Nephron progenitor cell (in vitro differentiated cells): ENCODE data around the gene GRP.

Experiments used
- DNase-seq: peaks from one replicate; pipeline ENCODE4 v3.0.0; 2021
- H3K27ac Mint-ChIP-seq: 2 replicates; pipeline ENCODE4 v1.8.0; 2021; ENCODE audit warnings: mild to moderate bottlenecking, moderate library complexity, mixed read lengths
- H3K27me3 Mint-ChIP-seq: 2 replicates; pipeline ENCODE4 v1.8.0; 2021; ENCODE audit warnings: mild to moderate bottlenecking, low read depth, mixed read lengths; ENCODE audit not compliant: poor library complexity
- H3K36me3 Mint-ChIP-seq: 2 replicates; pipeline ENCODE4 v1.8.0; 2021; ENCODE audit warnings: low read depth, mixed read lengths
- H3K4me1 Mint-ChIP-seq: 2 replicates; pipeline ENCODE4 v1.8.0; 2021; ENCODE audit warnings: mixed read lengths
- H3K4me3 Mint-ChIP-seq: 2 replicates; pipeline ENCODE4 v1.8.0; 2021; ENCODE audit warnings: mild to moderate bottlenecking, moderate library complexity, mixed read lengths
- H3K9me3 Mint-ChIP-seq: 2 replicates; pipeline ENCODE4 v1.8.0; 2021; ENCODE audit warnings: mild to moderate bottlenecking, moderate library complexity, mixed read lengths
- CTCF ChIP-seq: fragments of 200-600 bp; sonication (generic); IDR thresholded peaks from 2 replicates; pipeline ENCODE4 v1.5.0; 2021; ENCODE audit warnings: antibody characterized with exemption

Gene GRP

GRCh38 chr18:59220784-59221765 is 1.1 kb downstream of the GRP start:
- peak; percentile 43 for DNase-seq
- Mint-ChIP-seq H3K4me3 (peak overlapping the region; percentile 81), H3K9me3 (no peaks in the 10 kb centered on the region), H3K4me1 (peaks cover 19% of the 10 kb centered on the region), H3K36me3 (no peaks in the 10 kb centered on the region), H3K27me3 (peaks cover 100% of the 10 kb centered on the region), H3K27ac (no peak overlapping the region)
- TF ChIP-seq CTCF, result no peak

GRCh38 chr18:59222341-59222740 is 2.4 kb downstream of the GRP start:
- no peak for DNase-seq
- Mint-ChIP-seq H3K27ac (no peak overlapping the region), H3K4me1 (peaks cover 19% of the 10 kb centered on the region), H3K36me3 (no peaks in the 10 kb centered on the region), H3K4me3 (no peak overlapping the region), H3K27me3 (peaks cover 100% of the 10 kb centered on the region), H3K9me3 (no peaks in the 10 kb centered on the region)
- TF ChIP-seq CTCF, result no peak

GRCh38 chr18:59228351-59228750 is 8.4 kb downstream of the GRP start:
- TF ChIP-seq CTCF, result no peak
- H3K9me3 Mint-ChIP-seq, result no peaks in the 10 kb centered on the region
- no peak overlapping the region for H3K27ac Mint-ChIP-seq
- H3K27me3 Mint-ChIP-seq, result peaks cover 91% of the 10 kb centered on the region
- H3K4me1 Mint-ChIP-seq, result no peaks in the 10 kb centered on the region
- H3K4me3 Mint-ChIP-seq, result no peak overlapping the region
- no peaks in the 10 kb centered on the region for H3K36me3 Mint-ChIP-seq
- DNase-seq, result no peak

- no peak overlapping the region for H3K27ac Mint-ChIP-seq
- no peaks in the 10 kb centered on the region for H3K36me3 Mint-ChIP-seq
- no peak overlapping the region for H3K4me3 Mint-ChIP-seq
- no peaks in the 10 kb centered on the region for H3K4me1 Mint-ChIP-seq
- no peaks in the 10 kb centered on the region for H3K9me3 Mint-ChIP-seq
- DNase-seq, result no peak
- no peak for TF ChIP-seq CTCF
- peaks cover 83% of the 10 kb centered on the region for H3K27me3 Mint-ChIP-seq
Measured at GRCh38 chr18:59229191-59229590, 9.2 kb downstream of the GRP start.

- Mint-ChIP-seq H3K27me3 (peaks cover 76% of the 10 kb centered on the region), H3K9me3 (no peaks in the 10 kb centered on the region), H3K4me3 (no peak overlapping the region), H3K36me3 (no peaks in the 10 kb centered on the region), H3K4me1 (no peaks in the 10 kb centered on the region), H3K27ac (no peak overlapping the region)
- DNase-seq, result no peak
- no peak for TF ChIP-seq CTCF
Measured at GRCh38 chr18:59229701-59230443, 9.9 kb downstream of the GRP start.
